ENCODE results near the gene RPS6KC1. TPM values are rescaled to one million over a fixed set of nuclear protein-coding genes. Genes with fewer than 3 reads are reported as not detected.

The RPS6KC1 gene
- total and polyA plus RNA-seq, 9 of the 15 experiments (the other 6 are each of a cell fraction or from before 2014, with no cell fraction given) = 4.3 to 34.6 (median 20.9) TPM

GRCh38 chr1:213053455-213053854 is 2.4 kb downstream of the RPS6KC1 start:
- H3K27ac ChIP-seq (ENCODE audit: extremely low read depth, low read depth, low read length) = peak overlapping the region; percentile 9; the same call in 1 of the 3 replicates
- in situ Hi-C loops (cut with MboI) = no loop called here
- no peaks in the 10 kb centered on the region for H4K20me1 ChIP-seq (replicated peaks; ENCODE audit: control insufficient read depth, insufficient read depth, low read length)
- DNase-seq (ENCODE audit: extremely low read depth in 1 of 4, low spot score in 3 of 4) = no peak
- ChIA-PET CTCF (ENCODE audit: low intra/inter-chr PET ratio) (no interaction called here), POLR2A (no interaction called here)
- H3K27me3 ChIP-seq (ENCODE audit: control insufficient read depth in 2 of 2, insufficient read depth in 2 of 2, low read length in 2 of 2) = no peaks in the 10 kb centered on the region
- BruUV-seq (replicated peaks) = no TSS peak
- H3K9me1 ChIP-seq (ENCODE audit: control insufficient read depth, insufficient read depth, low read length) = no peaks in the 10 kb centered on the region
- 0 out of 2 replicates have a peak overlapping the region, but pooled peaks have one; percentile 28 for H3K4me3 ChIP-seq
- no peak overlapping the region for H2AFZ ChIP-seq (ENCODE audit: low read depth, low read length)
- peaks cover 10% of the 10 kb centered on the region; the same call in 1 of the 3 replicates for H3K36me3 ChIP-seq (ENCODE audit: control insufficient read depth, insufficient read depth, low read length)
- intact Hi-C loops (cut with micrococcal nuclease) = loop anchor here (5.0 kb wide), 1 partner anchor 446 kb away; the partner anchor contains the start of gene ATF3
- ATAC-seq = no peak
- H3K79me2 ChIP-seq (ENCODE audit: control insufficient read depth, insufficient read depth, low read length) = peaks cover 77% of the 10 kb centered on the region
- FAIRE-seq = no peak
- no peak overlapping the region; a peak in 1 of 4 replicates for H3K9ac ChIP-seq (ENCODE audit: insufficient read depth in 1 of 2, low read depth in 2 of 2, low read length in 2 of 2)
- TF ChIP-seq MTA1 (IDR thresholded peaks at IDR 0.05; ENCODE audit: borderline replicate concordance) (0 out of 2 replicates have a peak, but pooled peaks have one; percentile 16), SMARCA4 (IDR thresholded peaks at IDR 0.05) (peak; percentile 10; the same call in 1 of the 2 replicates), PTRF (tag; IDR thresholded peaks at IDR 0.05) (no peak), GTF2A2 (tag; IDR thresholded peaks at IDR 0.05) (no peak), ARNT (IDR thresholded peaks at IDR 0.05) (peak in 1 of 2 experiments; percentile 83; a peak in 2 of 4 replicates), TAL1 (IDR thresholded peaks at IDR 0.05) (peak; percentile 26; the same call in 1 of the 2 replicates), SMARCE1 (IDR thresholded peaks at IDR 0.05) (0 out of 2 replicates have a peak, but pooled peaks have one; percentile 14), CBFA2T3 (IDR thresholded peaks at IDR 0.05) (peak; percentile 66), CBFA2T2 (conservative IDR thresholded peaks at IDR 0.05) (0 out of 2 replicates have a peak, but pooled peaks have one; percentile 26)
- peaks cover 36 to 66% of the 10 kb centered on the region in 2 experiments for H3K4me1 ChIP-seq (replicated peaks in 1 of 2; ENCODE audit: control insufficient read depth in 2 of 2, insufficient read depth in 2 of 2, low read length in 2 of 2)
- peak overlapping the region; percentile 97 for H3K4me2 ChIP-seq (ENCODE audit: insufficient read depth, low read length)
- no peaks in the 10 kb centered on the region for H3K9me3 ChIP-seq (replicated peaks; ENCODE audit: control insufficient read depth, insufficient read depth, low read depth, low read length)

All from K562 (cell line).